DOHH2 (cell line): ENCODE measurements around the gene FMR1NB.

Experiments used
- EZH2phosphoT487 ChIP-seq: fragments of 200-600 bp; sonication (generic); IDR thresholded peaks from 2 replicates; pipeline ENCODE4 v1.6.1; 2017; ENCODE audit warnings: borderline replicate concordance, mild to moderate bottlenecking, antibody characterized with exemption, low read length, moderate library complexity, mixed read lengths
- TF ChIP-seq, protein P1 (sequence below): fragments of 200-600 bp; sonication (generic); IDR thresholded peaks from one replicate; pipeline ENCODE4 v1.5.1; 2014; ENCODE audit warnings: antibody characterized with exemption, mild to moderate bottlenecking, low read depth, low read length; ENCODE audit not compliant: poor library complexity, severe bottlenecking

DNA sequence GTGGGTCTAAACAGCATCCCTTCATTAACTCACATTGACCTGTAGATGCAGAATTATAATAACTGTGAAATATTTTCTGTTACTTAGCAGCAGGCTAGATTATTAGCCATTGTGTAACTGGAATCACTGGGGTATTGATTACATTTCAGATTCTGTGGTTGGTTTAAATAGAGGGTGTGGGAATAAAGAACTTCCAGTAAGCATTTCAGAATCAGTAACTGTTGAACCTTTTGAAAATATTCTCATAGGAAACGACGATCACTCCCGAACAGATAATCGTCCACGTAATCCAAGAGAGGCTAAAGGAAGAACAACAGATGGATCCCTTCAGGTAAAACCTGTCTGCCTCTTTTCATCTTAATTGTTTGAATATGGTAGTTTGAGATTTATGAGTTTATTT, 35.9 kb upstream of the FMR1NB start:
- TF ChIP-seq EZH2phosphoT487: no peak
- TF ChIP-seq, protein P1, sequence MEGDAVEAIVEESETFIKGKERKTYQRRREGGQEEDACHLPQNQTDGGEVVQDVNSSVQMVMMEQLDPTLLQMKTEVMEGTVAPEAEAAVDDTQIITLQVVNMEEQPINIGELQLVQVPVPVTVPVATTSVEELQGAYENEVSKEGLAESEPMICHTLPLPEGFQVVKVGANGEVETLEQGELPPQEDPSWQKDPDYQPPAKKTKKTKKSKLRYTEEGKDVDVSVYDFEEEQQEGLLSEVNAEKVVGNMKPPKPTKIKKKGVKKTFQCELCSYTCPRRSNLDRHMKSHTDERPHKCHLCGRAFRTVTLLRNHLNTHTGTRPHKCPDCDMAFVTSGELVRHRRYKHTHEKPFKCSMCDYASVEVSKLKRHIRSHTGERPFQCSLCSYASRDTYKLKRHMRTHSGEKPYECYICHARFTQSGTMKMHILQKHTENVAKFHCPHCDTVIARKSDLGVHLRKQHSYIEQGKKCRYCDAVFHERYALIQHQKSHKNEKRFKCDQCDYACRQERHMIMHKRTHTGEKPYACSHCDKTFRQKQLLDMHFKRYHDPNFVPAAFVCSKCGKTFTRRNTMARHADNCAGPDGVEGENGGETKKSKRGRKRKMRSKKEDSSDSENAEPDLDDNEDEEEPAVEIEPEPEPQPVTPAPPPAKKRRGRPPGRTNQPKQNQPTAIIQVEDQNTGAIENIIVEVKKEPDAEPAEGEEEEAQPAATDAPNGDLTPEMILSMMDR: no peak
